ENCODE results near the gene CCDC34.

DNA sequence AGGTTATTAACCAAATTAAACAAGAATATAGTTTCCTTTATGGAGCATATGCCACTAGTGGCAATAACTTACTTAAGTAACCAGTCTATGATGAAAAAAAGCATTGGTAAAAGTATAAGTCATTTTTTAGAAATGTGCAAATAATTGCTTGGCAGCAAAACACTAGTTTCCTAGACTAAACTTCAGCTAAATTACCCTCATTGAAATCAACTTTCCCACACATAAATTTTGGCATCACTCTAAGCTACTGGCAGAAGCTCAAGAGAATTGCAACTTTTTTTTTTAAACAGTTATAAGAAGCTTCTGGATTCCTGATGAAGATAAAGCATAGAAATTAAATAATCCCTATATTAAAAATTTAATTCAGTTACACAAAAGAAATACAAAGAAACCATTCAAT lies 12.5 kb downstream of the CCDC34 start:
- TF ChIP-seq POLR2AphosphoS5 (IDR thresholded peaks at IDR 0.05; ENCODE audit: low read depth, low read length): no peak
- no peak for TF ChIP-seq FOXP2 (optimal IDR thresholded peaks at IDR 0.05; ENCODE audit: borderline replicate concordance, extremely low read depth, extremely low read length, insufficient read depth)
